Measurements from ENCODE around the gene ZNF365. TPM values are rescaled to one million over a fixed set of nuclear protein-coding genes. Genes with fewer than 3 reads are reported as not detected.

The ZNF365 gene
- total RNA-seq, 4 donors from 2014 or later, result 0.27 to 0.83 TPM; not detected in 2

- Histone ChIP-seq H3K4me1 (no peaks in the 10 kb centered on the region), H3K4me3 (no peak overlapping the region), H3K9me3 (no peaks in the 10 kb centered on the region), H3K27me3 (no peaks in the 10 kb centered on the region), H3K27ac (no peak overlapping the region), H3K36me3 (no peaks in the 10 kb centered on the region)
- DNase-seq, result no peak
- no peak for TF ChIP-seq CTCF (IDR thresholded peaks at IDR 0.05)
- TF ChIP-seq POLR2A (IDR thresholded peaks at IDR 0.05), result no peak
Observed at GRCh38 chr10:62333135-62333889, 40.9 kb upstream of the ZNF365 start.

- H3K36me3 ChIP-seq, result no peaks in the 10 kb centered on the region
- no peak overlapping the region for H3K27ac ChIP-seq
- DNase-seq, result no peak
- H3K4me3 ChIP-seq, result no peak overlapping the region
- H3K27me3 ChIP-seq, result no peaks in the 10 kb centered on the region
- no peaks in the 10 kb centered on the region for H3K4me1 ChIP-seq
- no peak for TF ChIP-seq POLR2A (IDR thresholded peaks at IDR 0.05)
- TF ChIP-seq CTCF (IDR thresholded peaks at IDR 0.05), result no peak
- H3K9me3 ChIP-seq, result no peaks in the 10 kb centered on the region
Observed at GRCh38 chr10:62333988-62334682, 40.0 kb upstream of the ZNF365 start.

- no peaks in the 10 kb centered on the region for H3K4me1 ChIP-seq
- H3K9me3 ChIP-seq, result no peaks in the 10 kb centered on the region
- TF ChIP-seq POLR2A (IDR thresholded peaks at IDR 0.05) (no peak), CTCF (IDR thresholded peaks at IDR 0.05) (no peak)
- H3K36me3 ChIP-seq, result no peaks in the 10 kb centered on the region
- no peak overlapping the region for H3K4me3 ChIP-seq
- DNase-seq, result no peak
- H3K27ac ChIP-seq, result no peak overlapping the region
- H3K27me3 ChIP-seq, result no peaks in the 10 kb centered on the region
Observed at GRCh38 chr10:62335326-62335725, 38.8 kb upstream of the ZNF365 start.

GRCh38 chr10:62336404-62336803, 37.8 kb upstream of the ZNF365 start:
- H3K36me3 ChIP-seq, result no peaks in the 10 kb centered on the region
- H3K27me3 ChIP-seq, result no peaks in the 10 kb centered on the region
- H3K9me3 ChIP-seq, result no peaks in the 10 kb centered on the region
- no peak for DNase-seq
- no peak overlapping the region for H3K4me3 ChIP-seq
- H3K4me1 ChIP-seq, result no peaks in the 10 kb centered on the region
- no peak for TF ChIP-seq POLR2A (IDR thresholded peaks at IDR 0.05)
- TF ChIP-seq CTCF (IDR thresholded peaks at IDR 0.05), result no peak
- no peak overlapping the region for H3K27ac ChIP-seq

GRCh38 chr10:62341419-62341818, 32.8 kb upstream of the ZNF365 start:
- no peaks in the 10 kb centered on the region for H3K4me1 ChIP-seq
- no peak for DNase-seq
- H3K27me3 ChIP-seq, result no peaks in the 10 kb centered on the region
- H3K9me3 ChIP-seq, result peaks cover 0 to 11% (median 2%) of the 10 kb centered on the region in 4 donors
- TF ChIP-seq CTCF (IDR thresholded peaks at IDR 0.05) (no peak), POLR2A (IDR thresholded peaks at IDR 0.05) (no peak)
- H3K4me3 ChIP-seq, result no peak overlapping the region
- no peaks in the 10 kb centered on the region for H3K36me3 ChIP-seq
- H3K27ac ChIP-seq, result no peak overlapping the region
